IPS-18c (cell line): Measurements from ENCODE around the gene SOAT1.
"Not testable (repeated sequence)": the region's sequence is repeated elsewhere in the genome, so short reads cannot be mapped to it uniquely, and the experiment has no call there.

Source experiments
- H3K4me3 ChIP-seq: 2 replicates; pipeline ENCODE4 v1.7.0; 2013; ENCODE audit warnings: low read depth, mild to moderate bottlenecking, low read length, moderate library complexity; ENCODE audit not compliant: insufficient read depth
- H3K9me3 ChIP-seq: one replicate; pipeline ENCODE4 v1.6.1; 2013; ENCODE audit warnings: mild to moderate bottlenecking, low read length, moderate library complexity; ENCODE audit not compliant: control insufficient read depth, insufficient read depth

Gene SOAT1

DNA sequence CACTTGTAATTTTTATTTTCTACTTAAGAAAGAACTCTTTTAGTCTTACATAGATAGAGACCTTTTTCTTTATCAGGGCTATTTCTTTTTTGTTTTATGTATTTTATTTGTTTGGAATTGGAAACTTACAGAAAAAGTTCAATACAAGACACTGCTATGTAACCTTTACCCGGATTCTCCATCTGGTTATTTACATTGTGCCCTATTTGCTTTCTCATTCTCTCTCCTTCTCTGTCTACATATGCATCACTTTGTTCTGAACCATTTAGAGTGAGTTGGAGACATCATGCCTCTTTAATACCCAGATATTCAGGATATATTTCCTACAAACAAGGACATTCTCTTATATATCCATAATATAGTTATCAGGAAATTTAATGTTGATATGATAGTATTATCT lies 90.4 kb downstream of the SOAT1 start:
- H3K9me3 ChIP-seq, result no peaks in the 10 kb centered on the region
- no peak overlapping the region for H3K4me3 ChIP-seq

GRCh38 chr1:179385510-179385909 lies 91.9 kb downstream of the SOAT1 start:
- H3K9me3 ChIP-seq, result no peaks in the 10 kb centered on the region
- H3K4me3 ChIP-seq, result no peak overlapping the region

- Histone ChIP-seq H3K9me3 (no peaks in the 10 kb centered on the region), H3K4me3 (no peak overlapping the region)
Observed at GRCh38 chr1:179393721-179394120, 100.1 kb downstream of the SOAT1 start.

DNA sequence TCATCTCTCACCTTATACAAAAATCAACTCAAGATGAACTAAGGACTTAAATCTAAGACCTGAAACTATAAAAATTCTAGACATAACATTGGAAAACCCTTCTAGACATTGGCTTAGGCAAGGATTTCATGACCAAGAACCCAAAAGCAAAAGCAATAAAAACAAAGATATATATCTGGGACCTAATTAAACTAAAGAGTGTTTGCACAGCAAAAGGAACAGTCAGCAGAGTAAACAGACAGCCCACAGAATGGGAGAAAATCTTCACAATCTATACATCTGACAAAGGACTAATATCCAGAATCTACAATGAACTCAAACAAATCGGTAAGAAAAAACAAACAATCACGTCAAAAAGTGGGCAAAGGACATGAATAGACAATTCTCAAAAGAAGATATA lies 105.8 kb downstream of the SOAT1 start:
- H3K4me3 ChIP-seq, H3K9me3 ChIP-seq: not testable (repeated sequence)
